Neural cell (in vitro differentiated cells): Measurements from ENCODE around the gene ANKRD6. TPM values are rescaled to one million over a fixed set of nuclear protein-coding genes. Genes with fewer than 3 reads are reported as not detected.

Source experiments
- H2AFZ ChIP-seq: fragments of 200-600, 300-800 bp; sonication (generic), shearing (Covaris generic); 2 replicates; pipeline ENCODE4 v1.6.0; 2014; ENCODE audit warnings: low read depth, mild to moderate bottlenecking, antibody characterized with exemption, low read length, moderate library complexity
- H3F3A ChIP-seq: fragments of 200-600 bp; shearing (Covaris generic); 2 replicates; pipeline ENCODE4 v1.6.1; 2016; ENCODE audit warnings: mild to moderate bottlenecking, moderate library complexity, mixed read lengths, antibody characterized with exemption, low read length; ENCODE audit not compliant: insufficient read depth, poor library complexity, severe bottlenecking
- H3K27ac ChIP-seq: fragments of 200-600, 300-800 bp; sonication (generic), shearing (Covaris generic); 2 replicates; pipeline ENCODE4 v1.5.1; 2014; ENCODE audit warnings: mild to moderate bottlenecking, low read length, moderate library complexity
- H3K27me3 ChIP-seq: fragments of 300-800, 200-600 bp; sonication (generic), shearing (Covaris generic); 2 replicates; pipeline ENCODE4 v1.6.0; 2014; ENCODE audit warnings: mild to moderate bottlenecking, low read depth, low read length, moderate library complexity; ENCODE audit not compliant: insufficient read depth
- H3K36me3 ChIP-seq: fragments of 300-800, 200-600 bp; sonication (generic), shearing (Covaris generic); 2 replicates; pipeline ENCODE4 v1.5.1; 2014; ENCODE audit warnings: mild to moderate bottlenecking, antibody characterized with exemption, low read length, moderate library complexity; ENCODE audit not compliant: insufficient read depth
- H3K4me2 ChIP-seq: fragments of 300-800, 200-600 bp; sonication (generic), shearing (Covaris generic); 2 replicates; pipeline ENCODE4 v1.6.0; 2014; ENCODE audit warnings: mild to moderate bottlenecking, low read length
- H3K4me3 ChIP-seq: fragments of 300-800, 200-600 bp; sonication (generic), shearing (Covaris generic); 2 replicates; pipeline ENCODE4 v1.5.1; 2014; ENCODE audit warnings: mild to moderate bottlenecking, low read length, moderate library complexity
- H3K79me2 ChIP-seq: fragments of 200-600 bp; shearing (Covaris generic); replicated peaks from 2 replicates; pipeline ENCODE4 v1.6.0; 2014; ENCODE audit warnings: mild to moderate bottlenecking, low read length, moderate library complexity; ENCODE audit not compliant: insufficient read depth
- H3K9ac ChIP-seq: fragments of 300-800, 200-600 bp; sonication (generic), shearing (Covaris generic); 2 replicates; pipeline ENCODE4 v1.6.1; 2016; ENCODE audit warnings: mild to moderate bottlenecking, low read length, mixed read lengths
- H3K9me2 ChIP-seq: fragments of 200-600 bp; shearing (Covaris generic); 2 replicates; pipeline ENCODE4 v1.6.1; 2016; ENCODE audit warnings: mild to moderate bottlenecking, low read length, mixed read lengths; ENCODE audit not compliant: insufficient read depth
- H3K9me3 ChIP-seq: fragments of 200-600, 300-800 bp; sonication (generic), shearing (Covaris generic); 2 replicates; pipeline ENCODE4 v1.6.1; 2016; ENCODE audit warnings: mild to moderate bottlenecking, mixed run types, low read length, moderate library complexity, mixed read lengths
- H4K20me1 ChIP-seq: fragments of 200-600 bp; shearing (Covaris generic); 2 replicates; pipeline ENCODE4 v1.6.1; 2016; ENCODE audit warnings: mild to moderate bottlenecking, mixed run types; ENCODE audit not compliant: insufficient read depth
- CTCF ChIP-seq: fragments of 450-650 bp; IDR thresholded peaks from 2 replicates; pipeline ENCODE4 v1.5.1; 2014; ENCODE audit warnings: antibody characterized with exemption, mild to moderate bottlenecking, moderate library complexity; ENCODE audit not compliant: poor library complexity, severe bottlenecking
- EP300 ChIP-seq: fragments of 450-650 bp; conservative IDR thresholded peaks from 2 replicates; pipeline ENCODE4 v1.6.1; 2014; ENCODE audit warnings: antibody characterized with exemption, mild to moderate bottlenecking, moderate library complexity; ENCODE audit not compliant: poor library complexity, severe bottlenecking
- EZH2 ChIP-seq: fragments of 200-600, 300-800 bp; shearing (Covaris generic), sonication (generic); IDR thresholded peaks from 2 replicates; pipeline ENCODE4 v1.6.1; 2014; ENCODE audit warnings: antibody characterized with exemption, low read length, borderline replicate concordance, mild to moderate bottlenecking; ENCODE audit not compliant: insufficient read depth, poor library complexity, severe bottlenecking
- MXI1 ChIP-seq: fragments of 450-650 bp; conservative IDR thresholded peaks from 2 replicates; pipeline ENCODE4 v1.6.1; 2014; ENCODE audit warnings: antibody characterized with exemption, mild to moderate bottlenecking; ENCODE audit not compliant: poor library complexity, severe bottlenecking
- POLR2AphosphoS5 ChIP-seq: IDR thresholded peaks from 2 replicates; pipeline ENCODE4 v1.6.1; 2012
- RAD21 ChIP-seq: fragments of 450-650 bp; conservative IDR thresholded peaks from 2 replicates; pipeline ENCODE4 v1.6.1; 2014; ENCODE audit warnings: antibody characterized with exemption, mild to moderate bottlenecking, moderate library complexity
- REST ChIP-seq: IDR thresholded peaks from 2 replicates; pipeline ENCODE4 v1.6.1; 2012; ENCODE audit warnings: borderline replicate concordance
- SMC3 ChIP-seq: fragments of 450-650 bp; conservative IDR thresholded peaks from 2 replicates; pipeline ENCODE4 v1.6.1; 2014; ENCODE audit warnings: antibody characterized with exemption, mild to moderate bottlenecking, moderate library complexity; ENCODE audit not compliant: poor library complexity
- TAF1 ChIP-seq: IDR thresholded peaks from 2 replicates; pipeline ENCODE4 v1.6.1; 2012; ENCODE audit warnings: low read depth
- polyA plus RNA-seq: library from polyadenylated mRNA; depleted of rRNA; stranded (reverse); fragments of >200 nt; gene quantifications from 2 replicates; pipeline ENCODE4 v1.2.3, GENCODE V29; 2014

ANKRD6 gene
- polyA plus RNA-seq, 1 donor from 2014 or later, result 43.5 TPM

- Histone ChIP-seq H2AFZ (no peak overlapping the region), H3K27me3 (no peaks in the 10 kb centered on the region), H3K4me3 (peak overlapping the region; percentile 97), H3F3A (no peaks in the 10 kb centered on the region), H3K4me2 (peak overlapping the region; percentile 87), H4K20me1 (no peaks in the 10 kb centered on the region), H3K36me3 (no peaks in the 10 kb centered on the region), H3K27ac (no peak overlapping the region), H3K9me2 (no peaks in the 10 kb centered on the region), H3K9ac (peak overlapping the region; percentile 95), H3K79me2 (peaks cover 20% of the 10 kb centered on the region), H3K9me3 (no peaks in the 10 kb centered on the region)
- TF ChIP-seq RAD21 (no peak), MXI1 (peak; percentile 13), SMC3 (no peak), CTCF (no peak)
These were observed 23.4 kb upstream of the ANKRD6 start for GRCh38 chr6:89409461-89410035.

GRCh38 chr6:89410231-89410761 is 22.7 kb upstream of the ANKRD6 start:
- Histone ChIP-seq H3K4me2 (peak overlapping the region; percentile 87), H3K4me3 (peak overlapping the region; percentile 97), H3K36me3 (no peaks in the 10 kb centered on the region), H4K20me1 (no peaks in the 10 kb centered on the region), H3K9me3 (no peaks in the 10 kb centered on the region), H3K9ac (peak overlapping the region; percentile 95), H3F3A (no peaks in the 10 kb centered on the region), H2AFZ (no peak overlapping the region), H3K27ac (no peak overlapping the region), H3K27me3 (no peaks in the 10 kb centered on the region), H3K79me2 (peaks cover 18% of the 10 kb centered on the region), H3K9me2 (no peaks in the 10 kb centered on the region)
- no peak for TF ChIP-seq MXI1
- TF ChIP-seq CTCF, result no peak
- TF ChIP-seq EP300, result no peak
- TF ChIP-seq RAD21, result no peak
- TF ChIP-seq REST, result no peak
- TF ChIP-seq TAF1, result no peak
- TF ChIP-seq EZH2, result no peak
- TF ChIP-seq POLR2AphosphoS5, result no peak
- no peak for TF ChIP-seq SMC3
